HepG2 (cell line): ENCODE measurements around the gene ZNF10. TPM values are rescaled to one million over a fixed set of nuclear protein-coding genes. Genes with fewer than 3 reads are reported as not detected.

Experiments used
- CBX5 ChIP-seq: sonication (generic); formaldehyde crosslinking; IDR thresholded peaks from 2 replicates; pipeline ENCODE4 v1.4.0; 2020; ENCODE audit warnings: missing genetic modification reagents, borderline replicate concordance
- DNMT1 ChIP-seq: sonication (generic); formaldehyde crosslinking; IDR thresholded peaks from 2 replicates; pipeline ENCODE4 v1.5.1; 2020; ENCODE audit warnings: mild to moderate bottlenecking, missing genetic modification reagents
- EZH2 ChIP-seq: conservative IDR thresholded peaks from 2 replicates; pipeline ENCODE4 v1.6.1; 2012; ENCODE audit warnings: mild to moderate bottlenecking, low read depth, low read length, moderate library complexity
- HHEX ChIP-seq: IDR thresholded peaks from 2 replicates; pipeline ENCODE4 v1.6.1; 2016; ENCODE audit warnings: control low read depth
- IKZF4 ChIP-seq: sonication (generic); formaldehyde crosslinking; IDR thresholded peaks from 2 replicates; pipeline ENCODE4 v1.5.1; 2020; ENCODE audit warnings: borderline replicate concordance, mild to moderate bottlenecking, low read depth, missing genetic modification reagents; ENCODE audit errors: not compliant biosample characterization
- KDM2A ChIP-seq: sonication (generic); formaldehyde crosslinking; IDR thresholded peaks from 2 replicates; pipeline ENCODE4 v1.4.0; 2020; ENCODE audit warnings: low read depth, missing genetic modification reagents, borderline replicate concordance
- KLF16 ChIP-seq, 2 experiments: sonication (generic) in 1 of 2; formaldehyde crosslinking in 1 of 2; IDR thresholded peaks; 2 replicates each; pipeline versions ENCODE4 v1.6.1 to v1.8.0; 2016 to 2023; ENCODE audit warnings: missing genetic modification reagents in 2 of 2, missing compliant biosample characterization in 1 of 2
- KLF6 ChIP-seq: IDR thresholded peaks from 2 replicates; pipeline ENCODE4 v1.8.0; 2016; ENCODE audit warnings: missing biosample characterization, missing genetic modification reagents
- RFXANK ChIP-seq: IDR thresholded peaks from 2 replicates; pipeline ENCODE4 v1.6.1; 2016
- SMAD9 ChIP-seq: sonication (generic); formaldehyde crosslinking; IDR thresholded peaks from 2 replicates; pipeline ENCODE4 v1.5.1; 2020; ENCODE audit warnings: mild to moderate bottlenecking, missing genetic modification reagents
- ZBTB42 ChIP-seq: sonication (generic); formaldehyde crosslinking; IDR thresholded peaks from 2 replicates; pipeline ENCODE4 v1.5.0; 2020; ENCODE audit warnings: mild to moderate bottlenecking, missing genetic modification reagents
- ZKSCAN8 ChIP-seq: IDR thresholded peaks from 2 replicates; pipeline ENCODE4 v1.6.1; 2016; ENCODE audit warnings: borderline replicate concordance, missing genetic modification reagents, missing compliant biosample characterization
- ZNF234 ChIP-seq: sonication (generic); formaldehyde crosslinking; conservative IDR thresholded peaks from 2 replicates; pipeline ENCODE4 v1.5.1; 2020; ENCODE audit warnings: mild to moderate bottlenecking, missing genetic modification reagents
- ZNF431 ChIP-seq: sonication (generic); formaldehyde crosslinking; IDR thresholded peaks from 2 replicates; pipeline ENCODE4 v1.9.0; 2022; ENCODE audit warnings: missing genetic modification reagents, low read depth, mild to moderate bottlenecking, borderline replicate concordance
- ZNF446 ChIP-seq: sonication (generic); formaldehyde crosslinking; IDR thresholded peaks from 2 replicates; pipeline ENCODE4 v1.5.0; 2020; ENCODE audit warnings: mild to moderate bottlenecking, missing genetic modification reagents
- ZNF652 ChIP-seq: IDR thresholded peaks from 2 replicates; pipeline ENCODE4 v1.6.1; 2016; ENCODE audit warnings: low read depth, borderline replicate concordance
- ZNF841 ChIP-seq: sonication (generic); formaldehyde crosslinking; IDR thresholded peaks from 2 replicates; pipeline ENCODE4 v1.8.1; 2023; ENCODE audit warnings: missing genetic modification reagents, borderline replicate concordance
- ZSCAN31 ChIP-seq: sonication (generic); formaldehyde crosslinking; IDR thresholded peaks from 2 replicates; pipeline ENCODE4 v1.5.0; 2020; ENCODE audit warnings: low read depth, mild to moderate bottlenecking, missing genetic modification reagents
- polyA plus RNA-seq, 8 experiments: library from polyadenylated mRNA; depleted of rRNA in 3 of 8; stranded (reverse) in 7 of 8; unstranded in 1 of 8; fragments of >200 nt; fragmentation: Illumina TruSeq in 4 of 8; extraction: Trizol in 4 of 8; gene quantifications; 2 replicates each; pipeline versions ENCODE4 v1.2.1 to v1.2.3, GENCODE V29; 2011 to 2016; ENCODE audit warnings: low read depth in 4 of 8, missing spikeins in 1 of 8, mixed read lengths in 1 of 8; ENCODE audit not compliant: insufficient read depth in 1 of 8
- total RNA-seq, 5 experiments: library from RNA; depleted of rRNA; stranded (reverse); fragments of >200 nt; fragmentation: Illumina TruSeq; extraction: Trizol; gene quantifications; 2 replicates each; pipeline ENCODE4 v1.2.3, GENCODE V29; 2016; ENCODE audit warnings: low read depth in 1 of 5
- TF ChIP-seq, protein P1 (sequence below): sonication (generic); formaldehyde crosslinking; conservative IDR thresholded peaks from 2 replicates; pipeline ENCODE4 v1.8.1; 2023; ENCODE audit warnings: missing genetic modification reagents
- TF ChIP-seq, protein P2 (sequence below): sonication (generic); formaldehyde crosslinking; IDR thresholded peaks from 2 replicates; pipeline ENCODE4 v1.4.0; 2020; ENCODE audit warnings: missing genetic modification reagents
- TF ChIP-seq, protein P3 (sequence below): sonication (generic); formaldehyde crosslinking; IDR thresholded peaks from 2 replicates; pipeline ENCODE4 v1.5.0; 2020; ENCODE audit warnings: missing genetic modification reagents
- TF ChIP-seq, protein P4 (sequence below): sonication (generic); formaldehyde crosslinking; IDR thresholded peaks from 2 replicates; pipeline ENCODE4 v1.8.1; 2023; ENCODE audit warnings: mild to moderate bottlenecking, inconsistent platforms, moderate library complexity, missing genetic modification reagents, borderline replicate concordance
- TF ChIP-seq, protein P5 (sequence below): sonication (generic); formaldehyde crosslinking; IDR thresholded peaks from 2 replicates; pipeline ENCODE4 v1.8.0; 2022; ENCODE audit warnings: missing genetic modification reagents, mild to moderate bottlenecking, moderate library complexity, borderline replicate concordance

The ZNF10 gene
- total and polyA plus RNA-seq, 2 of the 13 experiments (the other 11 are each of a cell fraction or from before 2014, with no cell fraction given), result 2.9 to 6.5 TPM

DNA sequence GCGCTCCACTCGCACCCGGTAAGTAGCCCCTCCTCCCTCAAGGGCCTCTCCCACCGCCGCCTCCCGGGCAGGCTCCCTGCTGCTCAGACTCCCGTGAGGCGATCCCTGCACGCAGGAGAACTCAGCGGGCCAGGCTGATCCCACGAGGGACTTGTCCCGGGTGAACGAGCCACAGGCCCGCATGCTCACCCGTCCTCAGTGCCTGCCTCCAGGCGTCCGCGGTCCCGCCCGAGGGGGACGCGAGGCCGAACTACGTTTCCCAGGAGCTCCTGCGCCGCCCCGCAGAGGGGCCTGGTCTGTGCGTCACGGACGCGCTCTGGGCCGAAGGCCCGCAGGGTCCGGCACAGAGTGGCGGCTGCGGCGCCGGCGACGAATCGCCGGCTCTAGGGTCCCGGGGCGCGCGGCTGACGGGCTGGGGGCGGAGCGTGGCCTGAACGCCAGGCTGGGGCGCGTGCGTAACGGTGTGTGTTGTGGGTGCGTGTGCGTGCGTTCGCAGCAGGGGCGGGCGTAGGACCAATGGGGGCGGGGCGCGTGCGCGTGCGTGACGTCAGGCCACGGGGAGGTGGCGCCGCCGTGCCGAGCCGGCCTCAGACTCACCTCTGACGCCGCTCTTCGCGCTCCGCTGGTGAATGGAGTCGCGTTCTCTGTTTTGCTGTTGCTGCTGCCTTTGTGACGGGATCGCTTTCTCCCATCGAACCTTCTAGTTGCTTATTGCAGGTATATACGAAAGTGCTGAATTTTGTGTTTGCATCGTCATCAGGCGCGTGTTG, at the start of gene ZNF10, which contains the start of gene ZNF891 (continued):
- TF ChIP-seq, protein P1, sequence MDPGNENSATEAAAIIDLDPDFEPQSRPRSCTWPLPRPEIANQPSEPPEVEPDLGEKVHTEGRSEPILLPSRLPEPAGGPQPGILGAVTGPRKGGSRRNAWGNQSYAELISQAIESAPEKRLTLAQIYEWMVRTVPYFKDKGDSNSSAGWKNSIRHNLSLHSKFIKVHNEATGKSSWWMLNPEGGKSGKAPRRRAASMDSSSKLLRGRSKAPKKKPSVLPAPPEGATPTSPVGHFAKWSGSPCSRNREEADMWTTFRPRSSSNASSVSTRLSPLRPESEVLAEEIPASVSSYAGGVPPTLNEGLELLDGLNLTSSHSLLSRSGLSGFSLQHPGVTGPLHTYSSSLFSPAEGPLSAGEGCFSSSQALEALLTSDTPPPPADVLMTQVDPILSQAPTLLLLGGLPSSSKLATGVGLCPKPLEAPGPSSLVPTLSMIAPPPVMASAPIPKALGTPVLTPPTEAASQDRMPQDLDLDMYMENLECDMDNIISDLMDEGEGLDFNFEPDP (CRISPR knock-in tag), result no peak
- TF ChIP-seq ZBTB42 (CRISPR knock-in tag) (no peak), ZNF431 (CRISPR knock-in tag) (peak; percentile 91; the same call in 1 of the 2 replicates), ZSCAN31 (CRISPR knock-in tag) (peak; percentile 92), ZKSCAN8 (peak; percentile 69; the same call in 1 of the 2 replicates), ZNF234 (peak; percentile 92), HHEX (CRISPR knock-in tag) (no peak), KLF6 (CRISPR knock-in tag) (peak; percentile 90), EZH2 (no peak), KLF16 (CRISPR knock-in tag; IDR thresholded peaks at IDR 0.05) (peak in 1 of 2 experiments; percentile 87; a peak in 2 of 4 replicates), KDM2A (CRISPR knock-in tag) (peak; percentile 91), DNMT1 (CRISPR knock-in tag) (no peak), SMAD9 (no peak; the same call in 1 of the 2 replicates), CBX5 (CRISPR knock-in tag) (peak; percentile 77; the same call in 1 of the 2 replicates), ZNF652 (CRISPR knock-in tag) (no peak), RFXANK (CRISPR knock-in tag) (no peak), IKZF4 (CRISPR knock-in tag) (peak; percentile 59), ZNF841 (CRISPR knock-in tag) (no peak), ZNF446 (CRISPR knock-in tag) (peak; percentile 80)
- TF ChIP-seq, protein P2, sequence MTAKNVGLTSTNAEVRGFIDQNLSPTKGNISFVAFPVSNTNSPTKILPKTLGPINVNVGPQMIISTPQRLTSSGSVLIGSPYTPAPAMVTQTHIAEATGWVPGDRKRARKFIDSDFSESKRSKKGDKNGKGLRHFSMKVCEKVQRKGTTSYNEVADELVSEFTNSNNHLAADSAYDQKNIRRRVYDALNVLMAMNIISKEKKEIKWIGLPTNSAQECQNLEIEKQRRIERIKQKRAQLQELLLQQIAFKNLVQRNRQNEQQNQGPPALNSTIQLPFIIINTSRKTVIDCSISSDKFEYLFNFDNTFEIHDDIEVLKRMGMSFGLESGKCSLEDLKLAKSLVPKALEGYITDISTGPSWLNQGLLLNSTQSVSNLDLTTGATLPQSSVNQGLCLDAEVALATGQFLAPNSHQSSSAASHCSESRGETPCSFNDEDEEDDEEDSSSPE, result peak; percentile 72
- TF ChIP-seq, protein P3, sequence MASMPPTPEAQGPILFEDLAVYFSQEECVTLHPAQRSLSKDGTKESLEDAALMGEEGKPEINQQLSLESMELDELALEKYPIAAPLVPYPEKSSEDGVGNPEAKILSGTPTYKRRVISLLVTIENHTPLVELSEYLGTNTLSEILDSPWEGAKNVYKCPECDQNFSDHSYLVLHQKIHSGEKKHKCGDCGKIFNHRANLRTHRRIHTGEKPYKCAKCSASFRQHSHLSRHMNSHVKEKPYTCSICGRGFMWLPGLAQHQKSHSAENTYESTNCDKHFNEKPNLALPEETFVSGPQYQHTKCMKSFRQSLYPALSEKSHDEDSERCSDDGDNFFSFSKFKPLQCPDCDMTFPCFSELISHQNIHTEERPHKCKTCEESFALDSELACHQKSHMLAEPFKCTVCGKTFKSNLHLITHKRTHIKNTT (CRISPR knock-in tag), result no peak
- TF ChIP-seq, protein P4, sequence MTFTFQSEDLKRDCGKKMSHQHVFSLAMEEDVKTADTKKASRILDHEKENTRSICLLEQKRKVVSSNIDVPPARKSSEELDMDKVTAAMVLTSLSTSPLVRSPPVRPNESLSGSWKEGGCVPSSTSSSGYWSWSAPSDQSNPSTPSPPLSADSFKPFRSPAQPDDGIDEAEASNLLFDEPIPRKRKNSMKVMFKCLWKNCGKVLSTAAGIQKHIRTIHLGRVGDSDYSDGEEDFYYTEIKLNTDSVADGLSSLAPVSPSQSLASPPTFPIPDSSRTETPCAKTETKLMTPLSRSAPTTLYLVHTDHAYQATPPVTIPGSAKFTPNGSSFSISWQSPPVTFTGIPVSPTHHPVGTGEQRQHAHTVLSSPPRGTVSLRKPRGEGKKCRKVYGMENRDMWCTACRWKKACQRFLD (CRISPR knock-in tag), result no peak; the same call in 1 of the 2 replicates
- TF ChIP-seq, protein P5, sequence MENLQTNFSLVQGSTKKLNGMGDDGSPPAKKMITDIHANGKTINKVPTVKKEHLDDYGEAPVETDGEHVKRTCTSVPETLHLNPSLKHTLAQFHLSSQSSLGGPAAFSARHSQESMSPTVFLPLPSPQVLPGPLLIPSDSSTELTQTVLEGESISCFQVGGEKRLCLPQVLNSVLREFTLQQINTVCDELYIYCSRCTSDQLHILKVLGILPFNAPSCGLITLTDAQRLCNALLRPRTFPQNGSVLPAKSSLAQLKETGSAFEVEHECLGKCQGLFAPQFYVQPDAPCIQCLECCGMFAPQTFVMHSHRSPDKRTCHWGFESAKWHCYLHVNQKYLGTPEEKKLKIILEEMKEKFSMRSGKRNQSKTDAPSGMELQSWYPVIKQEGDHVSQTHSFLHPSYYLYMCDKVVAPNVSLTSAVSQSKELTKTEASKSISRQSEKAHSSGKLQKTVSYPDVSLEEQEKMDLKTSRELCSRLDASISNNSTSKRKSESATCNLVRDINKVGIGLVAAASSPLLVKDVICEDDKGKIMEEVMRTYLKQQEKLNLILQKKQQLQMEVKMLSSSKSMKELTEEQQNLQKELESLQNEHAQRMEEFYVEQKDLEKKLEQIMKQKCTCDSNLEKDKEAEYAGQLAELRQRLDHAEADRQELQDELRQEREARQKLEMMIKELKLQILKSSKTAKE, result peak; percentile 43; the same call in 1 of the 2 replicates
